Gastrocnemius medialis (tissue), 4 donors: ENCODE measurements around the gene TRIM42. TPM values are rescaled to one million over a fixed set of nuclear protein-coding genes. Genes with fewer than 3 reads are reported as not detected.

Experiments used
- ATAC-seq, 2 donors: fragments of 150-250 bp; one replicate each; pipeline ENCODE4 v1.9.1; 2016
- DNase-seq, 2 donors: peaks; one replicate each; pipeline ENCODE4 v3.0.0-alpha.2; 2019
- H3K27ac ChIP-seq, 4 donors: fragments of 200-600 bp; sonication (generic); 1 replicate in 1 of 4; 2 replicates in 3 of 4; pipeline ENCODE4 v1.5.1; 2016 to 2018; ENCODE audit warnings: mild to moderate bottlenecking in 2 of 4, moderate library complexity in 1 of 4
- H3K27me3 ChIP-seq, 3 donors: fragments of 200-600 bp; sonication (generic) in 2 of 3; 1 replicate in 1 of 3; 2 replicates in 2 of 3; pipeline versions ENCODE4 v1.5.1 to v1.6.0; 2016 to 2019; ENCODE audit warnings: mild to moderate bottlenecking in 1 of 3, moderate library complexity in 1 of 3
- H3K36me3 ChIP-seq, 2 donors: fragments of 200-600 bp; sonication (generic) in 1 of 2; one replicate each; pipeline ENCODE4 v1.5.1; 2017 to 2018
- H3K4me1 ChIP-seq, 2 donors: fragments of 200-600 bp; sonication (generic) in 1 of 2; one replicate each; pipeline ENCODE4 v1.5.1; 2016 to 2017; ENCODE audit warnings: mild to moderate bottlenecking in 2 of 2
- H3K4me3 ChIP-seq, 4 donors: fragments of 200-600 bp; sonication (generic) in 3 of 4; 1 replicate in 1 of 4; 2 replicates in 3 of 4; pipeline ENCODE4 v1.5.1; 2016 to 2019; ENCODE audit warnings: mild to moderate bottlenecking in 2 of 4
- H3K9me3 ChIP-seq, 3 donors: fragments of 200-600 bp; sonication (generic) in 2 of 3; 1 replicate in 1 of 3; 2 replicates in 2 of 3; pipeline ENCODE4 v1.5.1; 2016 to 2019
- CTCF ChIP-seq, 5 experiments: fragments of 450-650 bp in 3 of 5; fragments of 200-600 bp in 2 of 5; sonication (generic) in 2 of 5; IDR thresholded peaks in 4 of 5; conservative IDR thresholded peaks in 1 of 5; 1 replicate in 4 of 5; 2 replicates in 1 of 5; pipeline ENCODE4 v1.5.1; 2016 to 2019; ENCODE audit warnings: antibody characterized with exemption in 5 of 5, mild to moderate bottlenecking in 3 of 5, moderate library complexity in 3 of 5
- POLR2A ChIP-seq, 2 donors: fragments of 450-650 bp; IDR thresholded peaks; one replicate each; pipeline ENCODE4 v1.6.1; 2017; ENCODE audit warnings: antibody characterized with exemption in 2 of 2, mild to moderate bottlenecking in 2 of 2, moderate library complexity in 2 of 2
- in situ Hi-C, 4 donors: fragments of 200-750 bp; cut with MboI; loops; one replicate each; pipeline versions ENCODE4 v1.15.0 to v1.8.0; 2017; ENCODE audit warnings: low sequenced_read_pairs in 4 of 4
- intact Hi-C: fragments of 100-400 bp; cut with DNase I; formaldehyde crosslinking; loops from one replicate; pipeline ENCODE4 v1.15.1; 2023; ENCODE audit warnings: low total_unique reads
- total RNA-seq, 4 donors: library from RNA; depleted of rRNA; stranded (reverse); fragments of >200 nt; gene quantifications; one replicate each; pipeline versions ENCODE4 v1.1.0 to v1.2.3, GENCODE V29; 2016

TRIM42 gene
- total RNA-seq, 4 donors from 2014 or later = not detected

DNA sequence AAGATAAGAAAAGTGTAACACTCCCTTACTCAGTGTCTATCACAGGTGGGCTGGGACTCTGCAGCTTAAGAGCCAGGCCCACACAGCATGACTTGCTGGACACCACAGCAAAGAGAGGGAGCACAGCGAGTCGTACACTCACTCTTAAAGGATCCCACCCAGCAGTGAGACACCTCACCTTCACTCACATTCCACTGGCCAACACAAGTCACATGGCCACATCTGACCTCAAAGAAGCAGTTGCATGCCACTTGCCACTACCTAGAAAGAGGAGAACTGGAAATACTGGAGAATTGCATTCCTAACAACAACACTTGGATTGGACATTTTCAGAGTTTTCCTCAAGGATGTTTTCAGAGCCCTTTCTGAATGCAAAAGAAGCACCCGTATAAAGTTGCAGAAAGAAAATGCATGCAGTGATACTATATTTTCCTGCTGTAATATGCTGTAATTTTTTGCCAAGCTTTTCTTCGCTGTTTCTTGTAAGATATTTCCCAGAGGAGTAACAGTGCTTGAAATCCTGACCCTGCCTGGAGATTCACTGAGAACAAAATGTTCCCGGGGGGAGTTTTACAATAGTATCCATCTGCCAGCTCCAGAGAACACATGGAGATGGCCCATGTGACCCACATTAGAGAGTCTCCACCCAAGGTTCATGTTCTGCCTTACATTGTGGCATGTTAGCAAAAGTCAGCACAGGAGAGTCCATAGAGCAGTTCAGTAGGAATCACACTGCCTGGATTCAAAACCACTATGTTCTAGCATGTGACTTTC, 42.2 kb downstream of the TRIM42 start:
- TF ChIP-seq CTCF (IDR thresholded peaks at IDR 0.05 in 4 of 5, conservative IDR thresholded peaks at IDR 0.05 in 1 of 5) (no peak), POLR2A (IDR thresholded peaks at IDR 0.05) (no peak)
- Histone ChIP-seq H3K9me3 (no peaks in the 10 kb centered on the region), H3K27ac (peak overlapping the region in 2 of 4 donors; percentile 46 to 54), H3K36me3 (no peaks in the 10 kb centered on the region), H3K4me3 (no peak overlapping the region), H3K4me1 (peaks cover 0 to 22% of the 10 kb centered on the region in 2 donors), H3K27me3 (no peaks in the 10 kb centered on the region)
- DNase-seq (peak; percentile 35 to 49), ATAC-seq (peak; percentile 89 to 90)
- in situ Hi-C loops (no loop called here), intact Hi-C loops (no loop called here)

- in situ Hi-C loops (no loop called here), intact Hi-C loops (no loop called here)
Measured at GRCh38 chr3:140723576-140723975, 45.7 kb downstream of the TRIM42 start.

DNA sequence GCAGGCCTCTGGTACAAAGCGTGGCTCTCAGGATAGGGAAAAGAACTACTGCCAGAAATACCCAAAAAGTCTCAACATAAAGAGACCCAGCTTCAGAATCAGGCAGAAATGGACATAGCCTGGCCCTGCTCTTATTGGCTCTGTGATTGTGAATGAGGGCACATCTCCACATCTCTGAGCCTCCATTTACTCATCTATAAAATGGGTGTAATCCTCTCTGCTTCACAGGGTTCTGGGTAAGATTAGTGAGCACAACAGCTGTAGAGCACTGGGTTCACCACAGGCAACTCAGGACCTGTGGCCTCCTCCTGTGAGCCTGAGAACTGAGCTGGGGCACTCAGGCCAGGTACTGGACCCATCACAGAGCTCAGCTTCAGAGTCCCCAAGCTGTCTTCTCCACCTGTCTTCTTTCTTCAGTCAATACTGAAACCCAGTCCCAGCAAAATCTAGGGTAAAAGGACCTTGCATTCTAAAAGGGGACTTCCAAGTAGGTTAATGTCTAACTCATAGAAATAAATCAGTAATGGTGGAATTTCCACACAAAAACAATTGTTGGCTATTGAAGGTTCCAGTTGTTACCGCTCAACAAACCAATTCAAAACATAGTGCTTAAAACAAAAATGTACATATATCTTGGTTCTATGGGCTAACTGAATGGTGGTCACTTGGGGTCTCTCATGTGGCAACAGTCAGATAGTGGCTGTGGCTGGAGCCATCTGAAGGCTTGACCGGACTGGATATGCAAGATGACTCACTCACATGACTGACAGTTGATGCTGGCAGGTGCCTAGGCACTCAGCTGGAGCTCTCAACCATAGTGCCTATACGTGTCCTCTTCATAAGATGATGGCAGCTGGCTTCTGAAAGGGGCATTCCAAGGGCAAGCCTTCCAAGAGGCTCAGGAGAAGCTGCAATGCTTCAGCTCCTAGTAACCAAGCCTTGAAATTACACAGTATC, 47.3 kb downstream of the TRIM42 start:
- ATAC-seq (no peak), DNase-seq (no peak)
- H3K36me3 ChIP-seq = no peaks in the 10 kb centered on the region
- H3K4me3 ChIP-seq = no peak overlapping the region
- H3K27me3 ChIP-seq = no peaks in the 10 kb centered on the region
- H3K27ac ChIP-seq = no peak overlapping the region
- intact Hi-C loops (no loop called here), in situ Hi-C loops (no loop called here)
- TF ChIP-seq POLR2A (IDR thresholded peaks at IDR 0.05) = no peak
- TF ChIP-seq CTCF (IDR thresholded peaks at IDR 0.05 in 4 of 5, conservative IDR thresholded peaks at IDR 0.05 in 1 of 5) = no peak
- H3K9me3 ChIP-seq = no peaks in the 10 kb centered on the region
- H3K4me1 ChIP-seq = peaks cover 0 to 7% of the 10 kb centered on the region in 2 donors

More at GRCh38 chr3:140723576-140723975, 45.7 kb downstream of the TRIM42 start:
- H3K27me3 ChIP-seq = no peaks in the 10 kb centered on the region
- no peak overlapping the region for H3K4me3 ChIP-seq
- H3K9me3 ChIP-seq = no peaks in the 10 kb centered on the region
- no peak overlapping the region for H3K27ac ChIP-seq
- no peaks in the 10 kb centered on the region for H3K36me3 ChIP-seq
- peaks cover 0 to 20% of the 10 kb centered on the region in 2 donors for H3K4me1 ChIP-seq
- no peak for TF ChIP-seq CTCF (IDR thresholded peaks at IDR 0.05 in 4 of 5, conservative IDR thresholded peaks at IDR 0.05 in 1 of 5)
- TF ChIP-seq POLR2A (IDR thresholded peaks at IDR 0.05) = no peak
- DNase-seq (no peak), ATAC-seq (no peak)

GRCh38 chr3:140726066-140726465, 48.2 kb downstream of the TRIM42 start:
- no peaks in the 10 kb centered on the region for H3K36me3 ChIP-seq
- no peak overlapping the region for H3K27ac ChIP-seq
- H3K4me3 ChIP-seq = no peak overlapping the region
- DNase-seq (no peak), ATAC-seq (no peak)
- TF ChIP-seq POLR2A (IDR thresholded peaks at IDR 0.05) = no peak
- no peak for TF ChIP-seq CTCF (IDR thresholded peaks at IDR 0.05 in 4 of 5, conservative IDR thresholded peaks at IDR 0.05 in 1 of 5)
- in situ Hi-C loops = no loop called here
- no peaks in the 10 kb centered on the region for H3K27me3 ChIP-seq
- no peaks in the 10 kb centered on the region for H3K4me1 ChIP-seq
- no peaks in the 10 kb centered on the region for H3K9me3 ChIP-seq
- intact Hi-C loops = no loop called here
